Fibroblast of peridontal ligament (primary cell): ENCODE results near the gene IFIT3.
"Not testable (repeated sequence)": the region's sequence is repeated elsewhere in the genome, so short reads cannot be mapped to it uniquely, and the experiment has no call there.

Experiments
- DNase-seq: peaks from one replicate; pipeline ENCODE4 v3.0.0-alpha.2; 2010; ENCODE audit errors: extremely low read depth

IFIT3 gene

GRCh38 chr10:89304026-89304425, 23.8 kb upstream of the IFIT3 start:
- DNase-seq: no peak

DNA sequence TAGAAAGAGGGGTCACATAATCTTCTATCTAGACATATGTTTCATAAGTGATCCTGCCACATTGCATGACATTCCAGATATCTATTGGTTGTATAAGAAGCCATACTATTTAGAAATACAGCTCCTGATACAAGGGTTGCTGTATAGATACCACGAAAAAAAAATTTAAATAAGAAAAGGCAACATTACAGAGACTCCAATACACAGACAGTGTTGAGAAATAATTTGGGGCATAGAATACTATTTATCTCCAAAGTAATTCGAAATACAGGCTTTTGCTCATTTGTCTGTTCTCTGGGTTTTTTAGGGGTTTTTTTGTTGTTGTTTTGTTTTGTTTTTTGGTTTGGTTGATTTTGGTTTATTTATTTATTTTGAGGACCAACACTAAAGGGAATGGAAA, 23.4 kb upstream of the IFIT3 start:
- DNase-seq: no peak

DNA sequence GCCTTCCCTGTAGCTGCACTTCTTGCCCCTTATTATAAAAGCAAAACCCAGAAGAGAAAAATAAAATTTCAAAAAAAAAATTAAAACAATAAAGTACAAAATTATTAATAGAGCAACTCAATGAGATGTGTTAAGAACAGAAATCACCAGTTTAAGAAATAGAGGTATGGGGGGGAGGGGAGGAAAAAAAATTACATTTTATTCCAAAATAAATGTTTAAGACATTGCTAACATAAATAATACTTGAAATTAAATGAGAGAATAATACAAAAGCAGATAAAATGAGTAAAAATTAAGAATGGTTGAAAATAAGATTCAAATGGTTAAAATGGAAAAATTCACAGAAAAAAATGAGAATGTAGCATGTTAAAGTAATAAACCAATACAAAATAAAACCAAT, 22.9 kb upstream of the IFIT3 start:
- no peak for DNase-seq

DNA sequence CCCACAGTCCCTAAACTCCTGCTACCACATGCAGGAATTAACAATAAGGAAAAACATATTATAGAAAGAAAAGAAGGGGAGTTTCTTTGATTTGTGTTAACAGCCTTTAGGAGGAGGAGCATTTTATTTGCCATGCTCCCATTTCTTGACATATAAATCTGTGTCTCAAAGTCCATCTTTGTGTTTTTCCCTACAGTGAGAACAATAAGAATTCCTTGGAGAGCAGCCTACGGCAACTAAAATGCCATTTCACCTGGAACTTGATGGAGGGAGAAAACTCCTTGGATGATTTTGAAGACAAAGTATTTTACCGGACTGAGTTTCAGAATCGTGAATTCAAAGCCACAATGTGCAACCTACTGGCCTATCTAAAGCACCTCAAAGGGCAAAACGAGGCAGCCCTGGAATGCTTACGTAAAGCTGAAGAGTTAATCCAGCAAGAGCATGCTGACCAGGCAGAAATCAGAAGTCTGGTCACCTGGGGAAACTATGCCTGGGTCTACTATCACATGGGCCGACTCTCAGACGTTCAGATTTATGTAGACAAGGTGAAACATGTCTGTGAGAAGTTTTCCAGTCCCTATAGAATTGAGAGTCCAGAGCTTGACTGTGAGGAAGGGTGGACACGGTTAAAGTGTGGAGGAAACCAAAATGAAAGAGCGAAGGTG, 21.9 kb upstream of the IFIT3 start:
- DNase-seq: no peak

DNA sequence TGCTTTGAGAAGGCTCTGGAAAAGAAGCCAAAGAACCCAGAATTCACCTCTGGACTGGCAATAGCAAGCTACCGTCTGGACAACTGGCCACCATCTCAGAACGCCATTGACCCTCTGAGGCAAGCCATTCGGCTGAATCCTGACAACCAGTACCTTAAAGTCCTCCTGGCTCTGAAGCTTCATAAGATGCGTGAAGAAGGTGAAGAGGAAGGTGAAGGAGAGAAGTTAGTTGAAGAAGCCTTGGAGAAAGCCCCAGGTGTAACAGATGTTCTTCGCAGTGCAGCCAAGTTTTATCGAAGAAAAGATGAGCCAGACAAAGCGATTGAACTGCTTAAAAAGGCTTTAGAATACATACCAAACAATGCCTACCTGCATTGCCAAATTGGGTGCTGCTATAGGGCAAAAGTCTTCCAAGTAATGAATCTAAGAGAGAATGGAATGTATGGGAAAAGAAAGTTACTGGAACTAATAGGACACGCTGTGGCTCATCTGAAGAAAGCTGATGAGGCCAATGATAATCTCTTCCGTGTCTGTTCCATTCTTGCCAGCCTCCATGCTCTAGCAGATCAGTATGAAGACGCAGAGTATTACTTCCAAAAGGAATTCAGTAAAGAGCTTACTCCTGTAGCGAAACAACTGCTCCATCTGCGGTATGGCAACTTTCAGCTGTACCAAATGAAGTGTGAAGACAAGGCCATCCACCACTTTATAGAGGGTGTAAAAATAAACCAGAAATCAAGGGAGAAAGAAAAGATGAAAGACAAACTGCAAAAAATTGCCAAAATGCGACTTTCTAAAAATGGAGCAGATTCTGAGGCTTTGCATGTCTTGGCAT, 21.1 kb upstream of the IFIT3 start:
- DNase-seq: no peak

GRCh38 chr10:89307269-89307577, 20.6 kb upstream of the IFIT3 start:
- DNase-seq: peak; percentile 17

DNA sequence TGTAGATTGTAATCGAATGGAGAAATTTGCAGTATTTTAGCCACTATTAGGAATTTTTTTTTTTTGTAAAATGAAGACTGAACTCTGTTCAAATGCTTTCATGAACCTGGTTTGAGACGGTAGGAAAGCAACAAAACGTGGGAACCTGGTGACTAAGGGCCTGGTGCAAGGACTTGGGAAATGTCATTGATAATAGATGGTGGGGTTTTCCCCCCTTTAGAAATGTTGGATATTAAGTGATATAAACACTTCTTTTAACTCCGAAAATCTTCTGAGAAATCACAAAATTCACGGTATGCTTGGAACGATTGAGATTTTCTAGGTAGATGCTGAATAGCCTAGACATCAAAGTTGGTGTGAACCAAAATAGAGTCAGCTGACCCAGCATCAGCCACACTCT, 19.5 kb upstream of the IFIT3 start:
- no peak for DNase-seq

- no peak for DNase-seq
These were observed 19.1 kb upstream of the IFIT3 start for GRCh38 chr10:89308736-89309135.

DNA sequence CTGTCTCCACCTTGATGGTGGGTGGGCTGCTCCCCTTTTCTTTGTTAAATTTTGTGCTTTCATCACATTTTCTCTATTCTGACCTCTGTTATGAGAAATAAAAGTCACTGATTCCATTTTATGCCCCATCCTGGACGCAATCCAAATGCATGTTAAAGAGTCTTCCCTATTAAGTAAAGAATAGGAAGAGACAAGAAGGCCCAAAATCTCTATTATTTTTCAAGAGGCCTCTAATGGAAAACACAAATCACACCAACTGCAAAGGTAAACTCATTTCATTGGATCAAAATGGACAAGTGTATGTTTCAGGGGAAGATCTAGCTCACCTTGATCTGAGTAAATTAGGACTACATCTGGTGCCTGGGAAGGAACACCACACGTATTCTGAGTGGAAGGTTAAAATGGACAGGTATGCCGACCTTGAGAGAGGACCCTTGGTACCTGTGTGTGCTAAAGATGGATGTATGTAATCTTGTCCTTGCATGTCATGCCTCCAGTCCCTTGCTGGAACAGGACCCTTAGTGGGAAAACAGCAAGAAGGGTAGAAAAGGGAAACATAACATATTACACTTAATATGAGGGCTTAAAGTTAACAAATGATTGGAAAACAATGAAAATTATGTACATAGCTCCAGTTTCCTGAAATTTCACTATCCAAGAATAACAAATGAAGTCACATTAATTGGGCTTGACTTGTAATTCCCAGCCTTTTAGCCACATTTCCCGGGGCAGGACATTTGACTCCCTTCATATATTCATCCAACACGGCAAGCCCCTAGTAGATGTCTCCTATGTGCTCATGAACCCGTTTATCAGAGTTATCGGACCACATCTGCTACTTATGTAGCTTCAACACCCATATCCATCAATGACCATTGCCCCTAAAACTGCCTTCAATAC, 18.4 kb upstream of the IFIT3 start:
- DNase-seq: no peak

GRCh38 chr10:89310056-89310893, 17.5 kb upstream of the IFIT3 start:
- no peak for DNase-seq

- DNase-seq: no peak
These were observed 14.8 kb upstream of the IFIT3 start for GRCh38 chr10:89312973-89313372.

DNA sequence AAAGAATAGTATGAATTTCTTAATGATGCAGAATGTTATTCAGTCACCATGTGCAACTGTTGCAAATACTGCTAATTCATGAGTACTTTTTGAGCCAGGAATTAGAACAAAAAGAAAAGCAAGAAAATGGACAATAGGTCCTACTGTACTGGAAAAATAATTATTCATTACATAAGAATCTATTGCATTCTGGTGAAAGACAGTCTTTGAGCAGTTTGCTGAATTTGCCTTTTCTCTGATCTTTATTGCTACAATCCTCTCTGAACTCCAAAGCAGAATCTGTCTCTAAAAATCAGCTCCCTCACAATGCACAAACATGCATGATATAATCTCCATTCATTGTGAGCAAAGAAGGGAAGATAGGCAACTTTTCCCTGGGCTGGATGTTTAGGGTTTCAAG, 13.1 kb upstream of the IFIT3 start:
- no peak for DNase-seq

DNA sequence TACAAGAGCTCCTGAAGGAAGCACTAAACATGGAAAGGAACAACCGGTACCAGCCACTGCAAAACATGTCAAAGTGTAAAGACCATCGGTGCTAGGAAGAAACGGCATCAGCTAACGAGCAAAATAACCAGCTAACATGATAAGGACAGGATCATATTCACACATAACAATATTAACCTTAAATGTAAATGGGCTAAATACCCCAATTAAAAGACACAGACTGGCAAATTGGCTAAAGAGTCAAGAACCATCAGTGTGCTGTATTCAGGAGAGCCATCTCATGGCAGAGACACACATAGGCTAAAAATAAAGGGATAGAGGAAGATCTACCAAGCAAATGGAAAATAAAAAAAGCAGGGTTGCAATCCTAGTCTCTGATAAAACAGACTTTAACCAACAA, 9.8 kb upstream of the IFIT3 start:
- DNase-seq: not testable (repeated sequence)

DNA sequence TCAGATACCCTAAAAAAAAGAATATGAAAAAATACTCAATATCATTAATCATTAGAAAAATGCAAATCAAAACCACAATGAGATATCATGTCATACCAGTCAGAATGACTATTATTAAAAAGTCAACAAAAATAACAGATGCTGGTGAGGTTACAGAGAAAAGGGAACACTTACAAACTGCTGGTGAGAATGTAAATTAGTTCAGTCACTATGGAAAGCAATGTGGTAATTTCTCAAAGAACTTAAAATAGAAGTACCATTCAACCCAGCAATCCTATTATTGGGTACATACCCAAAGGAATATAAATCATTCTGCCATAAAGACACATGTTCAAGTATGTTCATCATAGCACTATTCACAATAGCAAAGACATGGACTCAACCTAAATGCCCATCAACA, 2.7 kb upstream of the IFIT3 start:
- not testable (repeated sequence) for DNase-seq

GRCh38 chr10:89325856-89326255, 1.9 kb upstream of the IFIT3 start:
- DNase-seq: not testable (repeated sequence)

GRCh38 chr10:89329151-89329550, 1.4 kb downstream of the IFIT3 start:
- no peak for DNase-seq

- not testable (repeated sequence) for DNase-seq
These were observed 2.2 kb downstream of the IFIT3 start for GRCh38 chr10:89330014-89330413.

- no peak for DNase-seq
These were observed 2.9 kb downstream of the IFIT3 start for GRCh38 chr10:89330537-89331212.

- not testable (repeated sequence) for DNase-seq
These were observed 3.8 kb downstream of the IFIT3 start for GRCh38 chr10:89331487-89332122.

GRCh38 chr10:89332123-89332633, 4.4 kb downstream of the IFIT3 start:
- peak; percentile 86 for DNase-seq
